ENCODE results near the gene CCRL2. TPM values are rescaled to one million over a fixed set of nuclear protein-coding genes. Genes with fewer than 3 reads are reported as not detected.

Gene CCRL2
- total RNA-seq, 8 experiments from 2014 or later, result 0.13 to 0.77 (median 0.50) TPM; not detected in 3

- ATAC-seq (replicated peaks in 6 of 8), result peak in 1 of 8 experiments; percentile 59
- no peaks in the 10 kb centered on the region for H3K4me1 ChIP-seq (replicated peaks in 1 of 2)
- H3K4me3 ChIP-seq, result no peak overlapping the region
- 18 to 80% (median 70%) methylated on average over 3 to 13 of the region's 16 CpGs for WGBS, 10 experiments
- in situ Hi-C loops (cut with MboI; ENCODE audit: low pct_unique_long_range_greater_than_20kb in 2 of 9, low sequenced_read_pairs in 9 of 9, unreplicated experiment in 9 of 9), result no loop called here
- H3K27ac ChIP-seq, result no peak overlapping the region
Observed at GRCh38 chr3:46442576-46443530, 35.8 kb downstream of the CCRL2 start.

- peak in 5 of 8 experiments; percentile 45 to 76 (median 67) for ATAC-seq (replicated peaks in 6 of 8)
- Histone ChIP-seq H3K4me3 (no peak overlapping the region), H3K4me1 (replicated peaks in 1 of 2) (no peaks in the 10 kb centered on the region), H3K27ac (no peak overlapping the region)
- in situ Hi-C loops (cut with MboI; ENCODE audit: low pct_unique_long_range_greater_than_20kb in 2 of 9, low sequenced_read_pairs in 9 of 9, unreplicated experiment in 9 of 9), result no loop called here
- WGBS, 10 experiments, result 0 to 68% (median 50%) methylated on average over 1 to 4 of the region's 5 CpGs; no CpG with 5 or more reads in 3 of the 10 experiments
Observed at GRCh38 chr3:46447228-46447985, 40.3 kb downstream of the CCRL2 start.

GRCh38 chr3:46448721-46449120 lies 41.7 kb downstream of the CCRL2 start:
- no peak for ATAC-seq (replicated peaks in 6 of 8)
- Histone ChIP-seq H3K4me1 (replicated peaks in 1 of 2) (no peaks in the 10 kb centered on the region), H3K4me3 (no peak overlapping the region), H3K27ac (no peak overlapping the region)
- in situ Hi-C loops (cut with MboI; ENCODE audit: low pct_unique_long_range_greater_than_20kb in 2 of 9, low sequenced_read_pairs in 9 of 9, unreplicated experiment in 9 of 9), result no loop called here
- 89 to 97% (median 90%) methylated on average over 3 to 9 of the region's 17 CpGs; no CpG with 5 or more reads in 7 of the 10 experiments for WGBS, 10 experiments

- in situ Hi-C loops (cut with MboI; ENCODE audit: low pct_unique_long_range_greater_than_20kb in 2 of 9, low sequenced_read_pairs in 9 of 9, unreplicated experiment in 9 of 9), result no loop called here
- ATAC-seq (replicated peaks in 6 of 8), result peak in 1 of 8 experiments; percentile 34
Observed at GRCh38 chr3:46449755-46450552, 42.9 kb downstream of the CCRL2 start.

GRCh38 chr3:46453526-46454208 lies 46.6 kb downstream of the CCRL2 start:
- ATAC-seq (replicated peaks in 6 of 8), result no peak
- WGBS, 10 experiments, result 10 to 90% (median 69%) methylated on average over 1 to 4 of the region's 7 CpGs; no CpG with 5 or more reads in 1 of the 10 experiments
- in situ Hi-C loops (cut with MboI; ENCODE audit: low pct_unique_long_range_greater_than_20kb in 2 of 9, low sequenced_read_pairs in 9 of 9, unreplicated experiment in 9 of 9), result no loop called here
- Histone ChIP-seq H3K27ac (no peak overlapping the region), H3K4me1 (replicated peaks in 1 of 2) (no peaks in the 10 kb centered on the region), H3K4me3 (no peak overlapping the region)

More at GRCh38 chr3:46449755-46450552, 42.9 kb downstream of the CCRL2 start:
- no peaks in the 10 kb centered on the region for H3K4me1 ChIP-seq (replicated peaks in 1 of 2)
- no peak overlapping the region for H3K4me3 ChIP-seq
- H3K27ac ChIP-seq, result no peak overlapping the region
- WGBS, 10 experiments, result 21 to 79% (median 66%) methylated on average over 5 to 13 of the region's 14 CpGs; no CpG with 5 or more reads in 2 of the 10 experiments

GRCh38 chr3:46454209-46454595 lies 47.1 kb downstream of the CCRL2 start:
- no peak for ATAC-seq (replicated peaks in 6 of 8)
- in situ Hi-C loops (cut with MboI; ENCODE audit: low pct_unique_long_range_greater_than_20kb in 2 of 9, low sequenced_read_pairs in 9 of 9, unreplicated experiment in 9 of 9), result no loop called here
- WGBS, 10 experiments, result 20 to 100% (median 82%) methylated on average over 1 to 3 of the region's 3 CpGs; no CpG with 5 or more reads in 7 of the 10 experiments
- no peaks in the 10 kb centered on the region for H3K4me1 ChIP-seq (replicated peaks in 1 of 2)
- no peak overlapping the region for H3K4me3 ChIP-seq
- H3K27ac ChIP-seq, result no peak overlapping the region

- no peaks in the 10 kb centered on the region for H3K4me1 ChIP-seq (replicated peaks in 1 of 2)
- in situ Hi-C loops (cut with MboI; ENCODE audit: low pct_unique_long_range_greater_than_20kb in 2 of 9, low sequenced_read_pairs in 9 of 9, unreplicated experiment in 9 of 9), result no loop called here
- H3K27ac ChIP-seq, result no peak overlapping the region
- no peak overlapping the region for H3K4me3 ChIP-seq
- no peak for ATAC-seq (replicated peaks in 6 of 8)
- 0 to 60% (median 43%) methylated on average over 1 to 2 of the region's 7 CpGs; no CpG with 5 or more reads in 6 of the 10 experiments for WGBS, 10 experiments
Observed at GRCh38 chr3:46454606-46455005, 47.5 kb downstream of the CCRL2 start.

- ATAC-seq (replicated peaks in 6 of 8), result no peak
- Histone ChIP-seq H3K4me1 (replicated peaks in 1 of 2) (no peaks in the 10 kb centered on the region), H3K27ac (no peak overlapping the region), H3K4me3 (no peak overlapping the region)
- 50 to 100% (median 70%) methylated on average over 1 to 19 of the region's 21 CpGs; no CpG with 5 or more reads in 2 of the 10 experiments for WGBS, 10 experiments
- in situ Hi-C loops (cut with MboI; ENCODE audit: low pct_unique_long_range_greater_than_20kb in 2 of 9, low sequenced_read_pairs in 9 of 9, unreplicated experiment in 9 of 9), result no loop called here
Observed at GRCh38 chr3:46455231-46456115, 48.4 kb downstream of the CCRL2 start.

GRCh38 chr3:46456118-46456517 lies 49.1 kb downstream of the CCRL2 start:
- in situ Hi-C loops (cut with MboI; ENCODE audit: low pct_unique_long_range_greater_than_20kb in 2 of 9, low sequenced_read_pairs in 9 of 9, unreplicated experiment in 9 of 9), result no loop called here
- H3K27ac ChIP-seq, result no peak overlapping the region
- no peak overlapping the region for H3K4me3 ChIP-seq
- no peak for ATAC-seq (replicated peaks in 6 of 8)
- H3K4me1 ChIP-seq (replicated peaks in 1 of 2), result no peaks in the 10 kb centered on the region
- WGBS, 10 experiments, result 80 to 92% (median 83%) methylated on average over 1 to 9 of the region's 14 CpGs; no CpG with 5 or more reads in 5 of the 10 experiments

Data from motor neuron (in vitro differentiated cells).